Esophagus squamous epithelium (tissue), 4 donors: ENCODE measurements around the gene C17orf78.

Experiments
- CTCF ChIP-seq, 6 experiments: fragments of 450-650 bp in 4 of 6; fragments of 200-600 bp in 2 of 6; sonication (generic) in 2 of 6; IDR thresholded peaks; one replicate each; pipeline ENCODE4 v1.5.1; 2016 to 2019; ENCODE audit warnings: antibody characterized with exemption in 6 of 6, mild to moderate bottlenecking in 4 of 6, moderate library complexity in 4 of 6
- POLR2A ChIP-seq, 4 donors: fragments of 450-650 bp; IDR thresholded peaks; one replicate each; pipeline ENCODE4 v1.6.1; 2017; ENCODE audit warnings: antibody characterized with exemption in 4 of 4, mild to moderate bottlenecking in 4 of 4, moderate library complexity in 3 of 4

GRCh38 chr17:37406635-37407461 lies 31.1 kb downstream of the C17orf78 start, which contains the start of the genes ACACA and TADA2A:
- TF ChIP-seq POLR2A (IDR thresholded peaks at IDR 0.05) (peak in 3 of 4 donors; percentile 41 to 70 (median 65)), CTCF (IDR thresholded peaks at IDR 0.05) (peak in 3 of 6 experiments; percentile 19 to 46 (median 28))
